Measurements from ENCODE around the gene UGT1A8.

Gene UGT1A8

GRCh38 chr2:233803292-233803911 lies 186.0 kb downstream of the UGT1A8 start:
- DNase-seq: no peak

GRCh38 chr2:233803994-233804393 lies 186.6 kb downstream of the UGT1A8 start:
- no peak for DNase-seq

GRCh38 chr2:233807215-233807865 lies 189.9 kb downstream of the UGT1A8 start:
- DNase-seq: no peak

GRCh38 chr2:233807966-233808935 lies 190.8 kb downstream of the UGT1A8 start:
- no peak for DNase-seq

DNA sequence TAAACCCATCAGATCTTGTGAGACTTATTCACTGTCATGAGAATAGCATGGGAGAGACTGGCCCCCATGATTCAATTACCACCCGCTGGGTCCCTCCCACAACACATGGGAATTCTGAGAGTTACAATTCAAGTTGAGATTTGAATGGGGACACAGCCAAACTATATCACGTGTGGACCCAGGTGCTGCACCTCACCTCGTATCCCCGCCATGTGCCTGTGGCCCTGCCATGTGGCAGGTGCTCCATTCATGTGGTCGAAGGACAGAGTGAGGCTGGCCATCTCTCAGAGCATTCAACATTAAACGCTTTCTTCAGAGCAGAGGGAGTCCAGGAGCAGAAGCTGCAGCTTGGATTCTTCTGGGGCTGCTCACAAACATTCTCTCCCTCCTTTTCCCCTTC lies 193.0 kb downstream of the UGT1A8 start:
- DNase-seq: no peak

DNA sequence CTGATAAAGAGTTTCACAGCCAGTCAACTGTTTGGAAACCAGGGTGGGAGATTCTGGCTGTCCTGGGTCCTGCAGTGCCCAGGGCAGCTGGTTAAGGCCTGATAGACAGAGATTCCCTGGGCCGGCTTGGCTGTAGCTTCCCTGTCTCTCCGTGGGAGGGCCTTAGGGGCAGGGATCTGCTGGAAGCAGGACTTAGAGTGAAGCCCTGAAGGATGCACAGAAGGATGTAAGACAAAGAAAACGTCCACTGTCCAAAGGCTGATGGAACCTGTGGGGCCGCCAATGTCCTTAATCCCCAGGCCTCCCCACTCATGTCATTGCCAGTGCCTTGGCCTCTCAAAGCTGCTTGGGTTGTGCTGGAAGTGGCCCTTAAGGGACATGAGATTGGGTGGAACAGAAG lies 193.7 kb downstream of the UGT1A8 start:
- no peak for DNase-seq

DNA sequence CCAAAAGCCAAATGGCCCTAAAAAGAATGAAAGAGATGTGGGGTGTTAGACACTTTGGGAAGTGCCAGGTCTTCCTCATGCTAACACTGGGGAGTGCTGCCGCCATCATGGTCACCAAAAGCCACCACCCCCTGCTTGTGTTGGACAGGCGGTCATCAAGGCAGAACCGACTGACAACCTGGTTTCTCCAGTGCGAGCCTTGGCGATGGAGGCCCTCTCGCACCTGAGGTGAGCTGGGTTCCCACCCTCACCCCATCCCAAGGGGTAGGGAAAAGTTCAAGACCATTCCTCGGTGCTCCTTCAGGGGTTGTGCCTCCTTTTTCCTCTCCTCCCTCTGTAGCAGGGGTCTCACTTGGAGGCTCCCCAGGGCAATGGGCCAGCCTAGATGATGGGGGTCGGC lies 194.3 kb downstream of the UGT1A8 start:
- no peak for DNase-seq

DNA sequence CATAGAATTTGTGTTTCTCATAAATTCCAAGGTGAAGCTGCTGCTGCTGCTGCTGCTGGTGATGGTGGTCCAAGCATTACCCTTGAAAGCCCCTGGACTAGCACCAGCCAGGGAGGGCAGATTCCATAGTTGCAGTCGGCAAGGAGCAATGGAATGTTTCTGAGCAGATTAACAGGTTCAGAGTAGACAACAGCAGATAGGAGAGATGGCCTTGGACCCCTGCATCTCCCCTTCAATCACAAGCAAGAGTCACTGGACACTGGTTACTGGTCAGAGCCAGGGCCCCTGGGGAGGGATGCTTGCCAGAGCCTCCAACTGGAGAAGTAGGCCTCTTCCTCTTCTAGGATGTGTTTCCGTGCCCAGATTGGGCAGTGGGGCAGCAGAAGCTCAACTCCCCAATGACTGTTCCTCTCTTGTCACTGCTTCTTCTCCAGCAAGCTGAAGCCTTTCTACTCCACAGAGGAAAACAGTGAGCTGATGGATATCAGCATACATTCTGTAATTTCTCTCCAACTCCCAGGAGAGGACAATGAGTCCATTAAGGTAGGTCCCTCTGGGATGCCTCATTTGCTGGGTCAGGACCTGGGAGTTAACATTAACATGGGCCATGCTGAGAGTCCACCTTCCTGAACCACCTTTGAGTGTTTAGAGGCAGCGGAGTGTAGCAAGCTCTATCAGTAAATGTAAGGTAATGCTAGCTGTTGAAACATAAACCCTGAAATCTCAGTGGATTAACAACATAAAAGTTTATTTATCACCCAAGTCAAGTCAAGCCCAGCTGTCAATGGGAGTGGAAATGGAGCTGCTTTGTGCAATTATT lies 196.0 kb downstream of the UGT1A8 start:
- DNase-seq: no peak

GRCh38 chr2:233814056-233814835 lies 196.8 kb downstream of the UGT1A8 start:
- no peak for DNase-seq

DNA sequence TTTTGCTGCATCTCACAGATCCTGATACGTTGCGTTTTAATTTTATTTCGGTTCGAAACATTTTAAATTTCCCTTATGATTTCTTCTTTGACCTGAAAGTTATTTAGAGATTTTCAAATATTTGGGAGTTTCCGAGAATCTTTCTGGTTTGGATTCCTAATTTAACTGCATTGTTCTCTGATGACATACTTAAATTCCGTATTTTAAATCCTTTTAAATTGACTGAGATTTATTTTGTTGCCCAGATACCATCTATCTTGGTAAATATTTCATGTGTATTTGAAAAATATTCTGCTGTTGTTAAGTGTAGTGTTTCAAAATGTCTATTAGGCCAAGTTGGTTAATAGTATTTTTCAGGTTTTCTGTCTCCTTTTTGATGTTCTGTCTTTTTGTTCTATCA lies 198.4 kb downstream of the UGT1A8 start:
- DNase-seq: no peak

DNA sequence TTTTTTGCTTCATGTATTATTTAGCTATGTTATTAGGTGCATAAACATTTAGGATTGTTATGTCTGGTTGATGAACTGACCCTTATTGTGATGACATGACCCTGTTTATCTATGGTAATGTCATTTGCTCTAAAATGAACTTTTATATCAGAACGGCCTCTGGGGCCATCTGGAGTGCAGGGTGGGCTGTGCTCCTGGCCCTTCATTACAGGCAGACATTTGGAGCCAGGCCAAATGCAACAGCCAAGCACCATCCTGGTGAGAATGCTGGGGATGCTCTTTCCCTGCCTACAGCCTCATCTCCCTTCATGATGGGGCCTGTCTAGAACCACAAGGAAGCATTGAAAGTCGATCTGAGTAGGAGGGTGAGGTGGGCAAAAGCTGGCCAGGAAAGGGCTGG lies 198.9 kb downstream of the UGT1A8 start:
- DNase-seq: no peak

DNA sequence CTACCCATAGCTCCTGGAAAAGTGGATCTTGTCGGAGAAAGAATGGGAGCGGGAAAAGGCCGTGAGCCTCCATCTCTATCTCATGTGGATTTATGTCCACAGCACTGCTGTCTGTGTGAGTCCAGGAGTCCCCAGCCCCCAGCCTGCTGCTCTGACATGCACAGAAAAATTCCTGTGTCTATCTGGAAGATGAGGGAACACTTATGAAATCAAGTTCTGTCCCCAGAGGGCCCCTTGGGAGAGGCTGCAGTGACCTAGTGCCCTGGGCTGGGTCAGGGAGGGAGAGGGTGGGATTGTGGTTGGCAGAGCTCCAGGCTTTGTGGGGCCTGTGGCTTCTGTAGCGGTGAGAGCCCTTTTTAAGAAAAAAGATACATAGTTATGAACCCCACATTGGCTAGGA lies 199.3 kb downstream of the UGT1A8 start:
- no peak for DNase-seq

- DNase-seq: no peak
These were observed 200.0 kb downstream of the UGT1A8 start for GRCh38 chr2:233817361-233817911.

DNA sequence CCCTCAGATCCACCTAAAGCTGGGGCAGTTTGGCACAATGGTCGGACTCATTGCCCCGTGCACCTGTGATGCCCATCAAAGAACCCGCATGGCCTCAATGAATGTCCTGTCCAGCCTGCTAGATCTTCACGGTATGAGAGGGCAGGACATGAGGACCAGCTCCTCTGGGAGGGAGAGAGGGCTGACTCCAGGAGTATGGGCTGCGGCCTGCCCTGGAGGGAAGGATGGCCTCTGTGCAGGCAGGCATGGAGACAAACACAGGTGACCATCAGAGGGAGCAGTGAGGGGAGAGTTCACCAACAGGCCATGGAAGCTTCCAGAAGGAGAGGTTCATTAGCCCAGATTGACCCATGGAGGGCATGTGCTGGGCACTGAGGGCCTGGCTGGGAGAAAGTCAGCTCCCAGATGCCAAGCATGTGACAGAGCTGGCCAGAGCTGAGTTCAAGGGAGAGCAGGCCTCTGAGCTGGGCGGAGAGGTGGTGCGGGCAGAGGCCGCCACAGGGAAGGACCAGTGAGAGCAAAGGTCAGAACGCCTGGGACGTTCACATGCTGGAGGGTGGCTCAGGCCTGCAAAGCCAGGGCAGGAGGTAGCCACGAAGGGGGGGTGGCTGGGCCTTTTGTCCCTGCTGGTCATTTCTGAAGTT lies 200.7 kb downstream of the UGT1A8 start:
- DNase-seq: no peak

- DNase-seq: no peak
These were observed 201.5 kb downstream of the UGT1A8 start for GRCh38 chr2:233818639-233819621.

DNA sequence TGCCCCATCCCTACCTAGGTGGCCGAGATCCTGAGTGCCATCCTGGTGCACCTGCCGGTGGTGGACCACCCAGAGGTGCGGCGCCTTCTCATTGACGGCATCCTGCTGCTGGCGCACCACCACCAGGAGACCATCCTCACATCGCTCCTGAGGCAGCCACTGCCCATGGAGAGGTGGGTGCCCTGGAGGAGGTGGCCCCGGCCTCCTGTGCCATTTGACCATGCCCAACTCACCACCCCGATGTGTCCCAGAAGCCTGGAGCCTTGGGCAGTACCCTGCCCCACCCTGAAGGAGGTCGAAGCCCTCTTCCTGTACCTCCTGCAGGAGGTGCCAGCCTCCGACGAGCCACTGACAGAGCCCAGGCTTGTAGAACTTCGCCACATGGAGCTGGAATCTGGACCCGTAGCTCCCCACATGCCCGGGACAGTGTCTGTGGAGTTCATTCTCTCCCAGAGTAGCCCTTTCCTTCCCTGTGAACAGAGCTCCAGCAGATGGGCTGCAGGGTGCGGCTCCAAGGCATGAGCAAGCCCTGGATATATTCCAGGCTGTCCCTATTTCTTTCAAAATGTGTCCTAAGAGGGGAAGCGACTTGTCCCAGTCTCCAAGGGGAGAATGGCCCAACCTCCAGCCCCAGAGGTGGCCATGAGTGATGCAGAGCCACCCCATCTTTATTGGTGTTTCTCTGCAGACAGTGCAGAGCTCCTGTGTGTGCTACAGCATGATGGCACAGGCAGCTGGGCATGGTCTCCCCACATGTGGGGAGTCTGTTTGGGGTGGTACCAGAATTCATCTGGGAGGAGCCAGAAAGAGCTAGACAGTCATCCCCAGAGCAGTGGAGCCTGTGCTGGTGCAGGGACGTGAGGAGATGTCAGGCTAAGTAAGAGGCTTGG lies 202.7 kb downstream of the UGT1A8 start:
- no peak for DNase-seq

DNA sequence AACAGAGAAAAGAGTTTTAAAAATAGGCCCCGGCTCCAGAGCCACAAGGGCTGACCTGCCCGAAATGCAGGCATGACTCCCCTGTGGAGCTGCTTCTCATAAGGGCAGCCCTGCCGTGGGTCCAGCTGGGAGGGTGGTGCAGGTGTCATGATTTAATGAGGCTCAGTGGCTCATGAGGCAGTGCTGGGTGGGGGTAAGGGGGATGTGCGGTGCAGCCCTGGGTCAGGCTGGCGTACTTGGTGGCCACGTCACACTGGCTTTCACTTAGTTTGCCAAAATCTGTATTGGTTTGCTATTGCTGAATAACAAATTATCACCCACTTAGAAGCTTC lies 203.3 kb downstream of the UGT1A8 start:
- DNase-seq: no peak

DNA sequence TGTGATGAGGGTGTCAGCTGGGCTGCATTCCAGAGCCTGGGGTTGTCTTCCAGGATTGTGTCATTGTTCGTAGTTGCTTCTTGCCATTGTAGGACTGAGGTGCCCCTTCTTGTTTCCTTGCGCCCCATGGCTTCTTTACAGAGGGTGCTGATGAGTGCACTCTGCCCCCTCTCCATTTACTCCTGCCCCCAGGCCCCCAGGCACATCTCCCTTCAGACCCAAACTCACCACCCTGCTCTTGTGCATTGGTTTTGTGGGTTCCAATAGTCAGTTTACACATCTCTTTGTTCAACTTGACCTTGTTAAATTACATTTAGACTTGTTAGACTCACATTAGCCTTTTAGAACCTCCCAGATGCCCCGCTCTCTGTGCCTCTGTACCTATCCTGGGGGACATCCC lies 203.8 kb downstream of the UGT1A8 start:
- no peak for DNase-seq

- no peak for DNase-seq
These were observed 204.3 kb downstream of the UGT1A8 start for GRCh38 chr2:233821709-233822100.

Measured in NCI-H1417 treated with DMSO at 0.1 percent for 48 hours (cell line).